K562 (cell line): ENCODE data around the gene CD244. TPM values are rescaled to one million over a fixed set of nuclear protein-coding genes. Genes with fewer than 3 reads are reported as not detected.

Source experiments
- ATAC-seq: fragments of 200-7000 bp; cut with Tn5 transposase; 3 replicates; pipeline ENCODE4 v1.9.1; 2020; ENCODE audit warnings: moderate library complexity
- BruUV-seq: library from RNA; stranded (reverse); fragments of 400-500 nt; replicated peaks from 2 replicates; lab custom pipeline; 2021; lab: Mats Ljungman, UMichigan
- CTCF ChIA-PET: fragments of 300-600 bp; formaldehyde crosslinking; extraction: SDS; loops from one replicate; lab custom pipeline; 2021; ENCODE audit warnings: low intra/inter-chr PET ratio; lab: Yijun Ruan, JAX
- POLR2A ChIA-PET: fragments of 300-600, 350-650 bp; sonication (Branson Sonifier 250); formaldehyde crosslinking; extraction: SDS; loops from one replicate; lab custom pipeline; 2021; ENCODE audit warnings: antibody characterized with exemption, inconsistent platforms; lab: Yijun Ruan, JAX
- DNase-seq, 4 experiments: peaks; one replicate each; pipeline versions ENCODE4 v3.0.0 to v3.0.0-alpha.2; 2011 to 2018; ENCODE audit warnings: low spot score in 3 of 4, mixed read lengths in 3 of 4; ENCODE audit errors: extremely low read depth in 1 of 4
- FAIRE-seq: peaks from 2 replicates; lab custom pipeline; 2011; peaks lifted over from hg19 to GRCh38; lab: Jason Lieb, UNC
- H2AFZ ChIP-seq: 2 replicates; pipeline ENCODE4 v1.6.0; 2011; ENCODE audit warnings: low read depth, low read length, control low read depth, inconsistent platforms
- H3K27ac ChIP-seq: fragments of 200-600 bp; 3 replicates; pipeline ENCODE4 v1.8.0; 2011; ENCODE audit warnings: low read depth, mild to moderate bottlenecking, control low read depth, inconsistent platforms, low read length, moderate library complexity, mixed read lengths; ENCODE audit errors: extremely low read depth
- H3K27me3 ChIP-seq, 2 experiments: fragments of 300-600 bp in 1 of 2; 2 replicates in 1 of 2; 3 replicates in 1 of 2; pipeline versions ENCODE4 v1.6.0 to v1.8.0; 2011; ENCODE audit warnings: inconsistent platforms in 2 of 2, low read length in 2 of 2, mild to moderate bottlenecking in 1 of 2, mixed read lengths in 1 of 2, moderate library complexity in 1 of 2; ENCODE audit not compliant: control insufficient read depth in 2 of 2, insufficient read depth in 2 of 2
- H3K36me3 ChIP-seq: fragments of 300-600 bp; 3 replicates; pipeline ENCODE4 v1.8.0; 2011; ENCODE audit warnings: mild to moderate bottlenecking, low read length, inconsistent platforms; ENCODE audit not compliant: control insufficient read depth, insufficient read depth
- H3K4me1 ChIP-seq, 2 experiments: fragments of 200-600 bp in 1 of 2; replicated peaks in 1 of 2; 2 replicates in 1 of 2; 3 replicates in 1 of 2; pipeline versions ENCODE4 v1.5.1 to v1.8.0; 2011; ENCODE audit warnings: inconsistent platforms in 2 of 2, low read length in 2 of 2, mild to moderate bottlenecking in 1 of 2, mixed read lengths in 1 of 2, moderate library complexity in 1 of 2; ENCODE audit not compliant: control insufficient read depth in 2 of 2, insufficient read depth in 2 of 2
- H3K4me2 ChIP-seq: 2 replicates; pipeline ENCODE4 v1.6.1; 2011; ENCODE audit warnings: low read length, control low read depth, inconsistent platforms, mixed read lengths; ENCODE audit not compliant: insufficient read depth
- H3K4me3 ChIP-seq: fragments of 200-600 bp; sonication (generic), shearing (Covaris generic); 2 replicates; pipeline ENCODE4 v1.5.1; 2016; ENCODE audit warnings: control low read depth, inconsistent platforms
- H3K79me2 ChIP-seq: fragments of 200-600 bp; 3 replicates; pipeline ENCODE4 v1.8.0; 2011; ENCODE audit warnings: low read length, inconsistent platforms; ENCODE audit not compliant: control insufficient read depth, insufficient read depth
- H3K9ac ChIP-seq, 2 experiments: 2 replicates each; pipeline versions ENCODE4 v1.6.0 to v1.6.1; 2011; ENCODE audit warnings: low read depth in 2 of 2, low read length in 2 of 2, control low read depth in 1 of 2, inconsistent platforms in 1 of 2, mild to moderate bottlenecking in 1 of 2, mixed read lengths in 1 of 2; ENCODE audit not compliant: insufficient read depth in 1 of 2
- H3K9me1 ChIP-seq: one replicate; pipeline ENCODE4 v1.6.0; 2011; ENCODE audit warnings: inconsistent platforms, mild to moderate bottlenecking, low read length, moderate library complexity; ENCODE audit not compliant: control insufficient read depth, insufficient read depth
- H3K9me3 ChIP-seq: replicated peaks from 2 replicates; pipeline ENCODE4 v1.5.1; 2011; ENCODE audit warnings: low read depth, low read length, inconsistent platforms; ENCODE audit not compliant: control insufficient read depth, insufficient read depth
- H4K20me1 ChIP-seq: replicated peaks from 2 replicates; pipeline ENCODE4 v1.6.1; 2011; ENCODE audit warnings: low read length, inconsistent platforms, mixed read lengths; ENCODE audit not compliant: control insufficient read depth, insufficient read depth
- BCL6 ChIP-seq: fragments of 250-450 bp; sonication (Bioruptor Pico); IDR thresholded peaks from 2 replicates; pipeline ENCODE4 v1.4.0; 2020
- CBX1 ChIP-seq: sonication (generic); IDR thresholded peaks from 2 replicates; pipeline ENCODE4 v1.6.1; 2016; ENCODE audit warnings: antibody characterized with exemption, low read depth, mild to moderate bottlenecking
- GTF2F1 ChIP-seq: IDR thresholded peaks from 2 replicates; pipeline ENCODE4 v1.6.1; 2011; ENCODE audit warnings: low read depth, low read length, improper control_type of control experiment
- RBM39 ChIP-seq: fragments of 200-400 bp; formaldehyde crosslinking; optimal IDR thresholded peaks from 2 replicates; pipeline ENCODE3; 2018; ENCODE audit warnings: low read depth, low read length
- SIRT6 ChIP-seq: IDR thresholded peaks from one replicate; pipeline ENCODE4 v1.6.1; 2012; ENCODE audit warnings: low read depth, mild to moderate bottlenecking, control low read depth, inconsistent platforms, low read length, moderate library complexity
- TCFL5 ChIP-seq: fragments of 250-450 bp; sonication (Bioruptor Pico); conservative IDR thresholded peaks from 2 replicates; pipeline ENCODE4 v1.6.1; 2021; ENCODE audit warnings: mild to moderate bottlenecking, moderate library complexity, matching md5 sums
- ZNF239 ChIP-seq: fragments of 250-450 bp; sonication (Bioruptor Pico); IDR thresholded peaks from 2 replicates; pipeline ENCODE4 v1.4.0; 2020; ENCODE audit warnings: mild to moderate bottlenecking
- ZNF707 ChIP-seq: fragments of 250-450 bp; sonication (Bioruptor Pico); conservative IDR thresholded peaks from 2 replicates; pipeline ENCODE4 v1.8.0; 2022; ENCODE audit warnings: inconsistent platforms, mild to moderate bottlenecking, moderate library complexity
- WGBS: fragments of 100-300 bp; shearing (Covaris generic); methylation state at CpG from one replicate; pipeline ENCODE4 v1.1.6; 2016; ENCODE audit warnings: low coverage, mixed read lengths; ENCODE audit not compliant: insufficient coverage; ENCODE audit errors: missing lambda C conversion rate; 5-methylcytosine and 5-hydroxymethylcytosine counted together
- in situ Hi-C: fragments of 300-500 bp; cut with MboI; formaldehyde crosslinking; loops from 4 replicates; pipeline ENCODE4 v1.15.0; 2018; ENCODE audit warnings: inconsistent platforms, mixed read lengths
- intact Hi-C: fragments of 100-400 bp; cut with micrococcal nuclease; formaldehyde crosslinking; loops from 2 replicates; pipeline ENCODE4 v1.14.2; 2022
- polyA plus RNA-seq, 8 experiments: library from polyadenylated mRNA; depleted of rRNA in 4 of 8; stranded (reverse) in 5 of 8; unstranded in 3 of 8; fragments of >200 nt; fragmentation: Nextera tagmentation in 2 of 8; fragmentation: Illumina TruSeq in 1 of 8; extraction: Ambion mirVana in 2 of 8; extraction: Trizol in 1 of 8; gene quantifications; 2 replicates each; pipeline versions ENCODE4 v1.2.1 to v1.2.3, GENCODE V29; 2011 to 2014; ENCODE audit warnings: inconsistent platforms in 1 of 8, missing spikeins in 1 of 8
- total RNA-seq, 7 experiments: library from RNA; depleted of rRNA in 6 of 7; stranded (reverse); fragments of >200 nt in 6 of 7; fragmentation: Illumina TruSeq in 2 of 7; extraction: Trizol in 2 of 7; gene quantifications; 2 replicates each; pipeline versions ENCODE4 v1.2.1 to v1.2.3, GENCODE V29; 2011 to 2021; ENCODE audit warnings: low replicate concordance in 1 of 7
- TF ChIP-seq, protein P1 (sequence below): sonication (generic); formaldehyde crosslinking; IDR thresholded peaks from 2 replicates; pipeline ENCODE4 v1.5.0; 2020; ENCODE audit warnings: missing genetic modification reagents

CD244 gene
- total and polyA plus RNA-seq, 9 of the 15 experiments (the other 6 are each of a cell fraction or from before 2014, with no cell fraction given), result not detected

DNA sequence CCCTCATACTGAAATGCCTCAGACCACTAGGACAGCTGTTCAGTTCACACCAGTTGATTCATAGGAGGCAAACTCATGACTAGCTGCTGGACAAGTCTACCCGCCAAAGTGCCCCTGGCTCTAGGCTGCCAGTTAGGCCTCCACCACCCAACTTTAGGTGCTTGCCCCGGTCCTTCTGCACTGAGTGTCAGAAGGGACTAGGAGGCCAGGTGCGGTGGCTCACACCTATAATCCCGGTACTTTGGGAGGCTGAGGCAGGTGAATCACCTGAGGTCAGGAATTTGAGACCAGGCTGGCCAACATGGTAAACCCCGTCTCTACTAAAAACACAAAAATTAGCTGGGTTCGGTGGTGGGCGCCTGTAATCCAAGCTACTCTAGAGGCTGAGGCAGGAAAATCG is 47.8 kb downstream of the CD244 start:
- ChIA-PET POLR2A (no interaction called here), CTCF (interaction anchor here (0.6 kb wide), 1 partner anchor 132 kb away, joined by 4 read pairs; no protein-coding TSS in a partner anchor)
- Histone ChIP-seq H3K4me1 (peaks cover 3% of the 10 kb centered on the region in 2 experiments; a peak in 2 of 5 replicates), H3K4me2 (no peak overlapping the region), H3K36me3 (no peaks in the 10 kb centered on the region), H4K20me1 (no peaks in the 10 kb centered on the region), H3K27ac (no peak overlapping the region), H3K27me3 (peaks cover 26 to 46% of the 10 kb centered on the region in 2 experiments), H3K9ac (no peak overlapping the region), H3K4me3 (no peak overlapping the region), H3K79me2 (no peaks in the 10 kb centered on the region), H3K9me1 (no peaks in the 10 kb centered on the region), H3K9me3 (no peaks in the 10 kb centered on the region), H2AFZ (no peak overlapping the region)
- no peak for FAIRE-seq
- in situ Hi-C loops (no loop called here), intact Hi-C loops (no loop called here)
- no peak for DNase-seq
- no TSS peak for BruUV-seq
- 5% methylated on average over 8 of the region's 8 CpGs for WGBS
- TF ChIP-seq SIRT6 (no peak), RBM39 (no peak), GTF2F1 (no peak), BCL6 (CRISPR knock-in tag) (no peak), ZNF239 (CRISPR knock-in tag) (no peak), CBX1 (no peak), TCFL5 (CRISPR knock-in tag) (no peak)
- ATAC-seq, result no peak

DNA sequence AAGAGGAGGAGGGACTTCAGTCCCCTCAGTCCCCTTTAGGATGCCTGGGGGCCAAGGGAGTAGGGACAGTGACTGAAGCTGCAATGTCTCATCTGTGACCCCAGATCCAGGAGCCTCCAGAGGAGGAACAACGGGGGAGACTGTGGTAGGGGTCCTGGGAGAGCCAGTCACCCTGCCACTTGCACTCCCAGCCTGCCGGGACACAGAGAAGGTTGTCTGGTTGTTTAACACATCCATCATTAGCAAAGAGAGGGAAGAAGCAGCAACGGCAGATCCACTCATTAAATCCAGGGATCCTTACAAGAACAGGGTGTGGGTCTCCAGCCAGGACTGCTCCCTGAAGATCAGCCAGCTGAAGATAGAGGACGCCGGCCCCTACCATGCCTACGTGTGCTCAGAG is 48.4 kb downstream of the CD244 start:
- Histone ChIP-seq H3K79me2 (no peaks in the 10 kb centered on the region), H2AFZ (no peak overlapping the region), H3K4me1 (peaks cover 3% of the 10 kb centered on the region in 2 experiments; a peak in 2 of 5 replicates), H3K4me3 (no peak overlapping the region), H3K9ac (no peak overlapping the region), H3K27ac (no peak overlapping the region), H3K27me3 (peaks cover 26 to 46% of the 10 kb centered on the region in 2 experiments), H3K9me3 (no peaks in the 10 kb centered on the region), H3K4me2 (no peak overlapping the region), H4K20me1 (no peaks in the 10 kb centered on the region), H3K36me3 (no peaks in the 10 kb centered on the region), H3K9me1 (no peaks in the 10 kb centered on the region)
- CTCF ChIA-PET, result interaction anchor here (0.5 kb wide), 1 partner anchor 137 kb away, joined by 4 read pairs; no protein-coding TSS in a partner anchor
- FAIRE-seq, result no peak
- DNase-seq, result no peak
- no peak for ATAC-seq
- POLR2A ChIA-PET, result interaction anchor here (0.5 to 1.0 kb wide), 3 partner anchors 12 to 506 kb away, joined by 3 read pairs; no protein-coding TSS in a partner anchor
- 3% methylated on average over 6 of the region's 6 CpGs for WGBS
- in situ Hi-C loops, result no loop called here
- intact Hi-C loops, result no loop called here
- BruUV-seq, result no TSS peak
- TF ChIP-seq, protein P1, sequence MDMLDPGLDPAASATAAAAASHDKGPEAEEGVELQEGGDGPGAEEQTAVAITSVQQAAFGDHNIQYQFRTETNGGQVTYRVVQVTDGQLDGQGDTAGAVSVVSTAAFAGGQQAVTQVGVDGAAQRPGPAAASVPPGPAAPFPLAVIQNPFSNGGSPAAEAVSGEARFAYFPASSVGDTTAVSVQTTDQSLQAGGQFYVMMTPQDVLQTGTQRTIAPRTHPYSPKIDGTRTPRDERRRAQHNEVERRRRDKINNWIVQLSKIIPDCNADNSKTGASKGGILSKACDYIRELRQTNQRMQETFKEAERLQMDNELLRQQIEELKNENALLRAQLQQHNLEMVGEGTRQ (CRISPR knock-in tag), result no peak
- no peak for TF ChIP-seq ZNF707 (CRISPR knock-in tag)
